GM21737 (cell line): Measurements from ENCODE around the gene SERINC5.
"Not testable (repeated sequence)": the region's sequence is repeated elsewhere in the genome, so short reads cannot be mapped to it uniquely, and the experiment has no call there.

ENCODE experiments used
- ATAC-seq: cut with Tn5 transposase; IDR thresholded peaks from one replicate; pipeline ENCODE4 v1.9.1; 2021; ENCODE audit warnings: mild to moderate bottlenecking, moderate library complexity; ENCODE audit not compliant: unreplicated experiment

The SERINC5 gene

DNA sequence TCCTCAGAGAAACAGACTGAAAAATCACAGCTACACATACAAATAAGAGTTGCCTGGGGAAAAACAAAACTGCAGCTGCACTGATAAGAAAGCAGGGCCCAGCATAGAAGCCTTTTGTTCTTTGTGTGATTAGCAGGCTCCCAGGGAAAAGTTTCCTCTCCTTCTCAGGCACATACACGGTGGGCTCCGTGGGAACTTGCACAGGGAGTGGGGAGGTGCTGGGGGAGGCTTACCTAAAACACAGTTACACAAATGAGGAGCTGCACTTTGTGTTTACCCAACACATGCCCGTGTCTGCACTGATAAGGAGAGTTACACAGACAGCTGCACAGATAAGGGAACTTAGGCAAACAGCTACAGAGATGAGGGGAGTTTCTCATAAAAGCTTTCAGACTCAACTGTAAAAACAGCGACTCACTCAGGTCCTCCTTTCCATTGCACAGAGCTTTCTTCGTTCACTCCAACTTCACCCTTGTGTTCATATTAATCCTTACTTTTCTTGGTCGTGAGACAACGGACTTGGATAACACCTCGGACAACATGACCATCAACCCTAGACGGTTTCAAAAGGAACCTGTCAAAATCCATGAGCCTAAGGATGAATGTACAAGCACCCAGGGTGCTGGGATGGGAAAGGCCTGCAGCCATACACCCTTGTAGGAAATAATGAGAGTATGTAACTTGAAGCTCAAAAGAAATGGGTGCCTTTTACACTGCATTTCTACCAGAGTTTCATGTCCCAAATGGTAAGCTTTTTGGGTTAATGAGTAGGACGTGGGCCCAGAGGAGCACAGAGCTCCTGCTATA lies 50.8 kb downstream of the SERINC5 start:
- ATAC-seq, result no peak

- not testable (repeated sequence) for ATAC-seq
These were observed 54.1 kb downstream of the SERINC5 start for GRCh38 chr5:80201763-80202162.

- no peak for ATAC-seq
These were observed 56.9 kb downstream of the SERINC5 start for GRCh38 chr5:80198920-80199319.

- ATAC-seq, result no peak
These were observed 57.4 kb downstream of the SERINC5 start for GRCh38 chr5:80198399-80198798.

GRCh38 chr5:80195837-80196400 lies 59.9 kb downstream of the SERINC5 start:
- no peak for ATAC-seq

- ATAC-seq, result no peak
These were observed 61.4 kb downstream of the SERINC5 start for GRCh38 chr5:80194468-80194867.

GRCh38 chr5:80193401-80193800 lies 62.4 kb downstream of the SERINC5 start:
- no peak for ATAC-seq

- no peak for ATAC-seq
These were observed 63.2 kb downstream of the SERINC5 start for GRCh38 chr5:80192507-80193241.

GRCh38 chr5:80191991-80192398 lies 63.9 kb downstream of the SERINC5 start:
- ATAC-seq, result no peak

DNA sequence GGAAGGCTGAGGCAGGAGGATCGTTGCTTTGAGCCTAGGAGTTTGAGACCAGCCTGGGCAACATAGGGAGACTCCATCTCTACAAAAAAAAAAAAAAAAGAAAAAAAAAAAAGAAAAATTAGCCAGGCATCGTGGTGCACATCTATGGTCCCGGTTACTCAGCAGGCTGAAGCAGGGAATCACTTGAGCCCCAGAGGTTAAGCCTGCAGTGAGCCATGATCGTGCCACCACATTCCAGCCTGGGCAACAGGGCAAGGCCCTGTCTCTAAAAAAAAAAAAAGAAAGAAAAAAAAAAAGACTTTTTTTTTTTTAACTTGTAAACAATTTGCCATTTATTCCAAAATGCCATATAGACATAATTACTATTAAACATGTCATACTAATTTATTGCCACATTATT lies 64.5 kb downstream of the SERINC5 start:
- ATAC-seq, result no peak

- ATAC-seq, result no peak
These were observed 64.9 kb downstream of the SERINC5 start for GRCh38 chr5:80190960-80191359.

DNA sequence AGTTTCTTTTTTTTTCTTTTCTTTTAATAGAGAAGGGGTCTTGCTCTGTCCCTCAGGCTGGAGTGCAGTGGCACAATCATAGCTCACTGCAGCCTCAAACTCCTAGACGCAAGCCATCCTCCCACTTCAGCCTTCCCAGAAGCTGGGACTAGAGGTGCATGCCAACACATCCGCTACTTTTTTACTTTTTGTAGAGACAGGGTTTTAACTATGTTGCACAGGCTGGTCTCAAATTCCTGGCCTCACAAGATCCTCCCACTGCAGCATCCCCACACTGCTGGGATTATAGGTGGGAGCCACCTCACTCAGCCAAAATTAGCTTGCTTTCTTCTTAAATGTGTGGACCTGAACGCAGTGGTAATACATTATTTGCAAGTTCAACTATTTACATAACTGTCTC lies 66.1 kb downstream of the SERINC5 start:
- ATAC-seq, result no peak

GRCh38 chr5:80189201-80189600 lies 66.6 kb downstream of the SERINC5 start:
- no peak for ATAC-seq

GRCh38 chr5:80187421-80188090 lies 68.3 kb downstream of the SERINC5 start:
- no peak for ATAC-seq

DNA sequence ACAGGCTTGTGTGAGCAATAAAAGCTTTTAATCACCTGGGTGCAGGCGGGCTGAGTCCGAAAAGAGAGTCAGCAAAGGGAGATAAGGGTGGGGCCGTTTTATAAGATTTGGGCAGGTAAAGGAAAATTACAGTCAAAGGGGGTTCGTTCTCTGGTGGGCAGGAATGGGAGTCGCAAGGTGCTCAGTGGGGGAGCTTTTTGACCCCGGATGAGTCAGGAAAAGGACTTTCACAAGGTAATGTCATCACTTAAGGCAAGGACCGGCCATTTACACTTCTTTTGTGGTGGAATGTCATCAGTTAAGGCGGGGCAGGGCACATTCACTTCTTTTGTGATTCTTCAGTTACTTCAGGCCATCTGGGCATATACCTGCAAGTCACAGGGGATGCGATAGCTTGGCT lies 70.3 kb downstream of the SERINC5 start:
- ATAC-seq, result not testable (repeated sequence)

- ATAC-seq, result no peak
These were observed 70.8 kb downstream of the SERINC5 start for GRCh38 chr5:80185095-80185494.

GRCh38 chr5:80184235-80185023 lies 71.4 kb downstream of the SERINC5 start:
- no peak for ATAC-seq

- not testable (repeated sequence) for ATAC-seq
These were observed 72.1 kb downstream of the SERINC5 start for GRCh38 chr5:80183728-80184234.

DNA sequence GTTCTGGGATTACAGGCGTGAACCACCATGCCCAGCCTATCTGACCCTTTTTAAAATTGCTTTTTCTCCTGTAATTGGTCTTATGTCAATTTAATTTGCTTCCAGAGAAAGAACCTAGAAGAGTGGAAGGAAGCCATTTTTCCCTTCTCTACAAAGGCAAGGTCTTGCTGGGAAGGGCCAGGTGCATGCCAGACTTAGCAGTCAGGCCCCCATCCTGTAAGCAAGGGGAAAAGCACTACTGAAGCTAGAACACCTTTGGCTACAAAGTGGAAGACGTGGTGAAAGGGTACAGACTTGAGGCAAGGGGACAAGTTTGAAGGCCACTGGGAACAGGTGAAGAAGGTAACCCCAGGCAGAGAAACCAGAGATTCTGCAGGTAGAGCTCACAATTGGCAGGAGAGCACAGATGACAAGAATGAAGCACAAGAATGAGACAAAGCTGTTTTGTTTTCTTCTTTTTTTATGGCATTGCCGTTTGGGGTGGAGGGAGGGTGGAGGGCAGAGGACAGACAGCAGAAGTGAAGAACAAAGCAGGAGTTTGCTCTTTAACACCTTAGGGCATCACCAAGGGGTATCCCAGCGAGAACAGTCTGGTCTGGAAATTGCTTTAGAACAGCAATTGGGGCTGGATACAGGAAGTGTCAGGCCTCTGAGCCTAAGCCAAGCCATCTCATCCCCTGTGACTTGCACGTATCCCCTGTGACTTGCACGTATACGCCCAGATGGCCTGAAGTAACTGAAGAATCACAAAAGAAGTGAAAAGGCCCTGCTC lies 72.9 kb downstream of the SERINC5 start:
- ATAC-seq, result no peak
